Astrocyte of the spinal cord (primary cell): Measurements from ENCODE around the gene MICB.
A peak's percentile ranks its signal among the peaks of the same experiment; 100 is the strongest.

ENCODE experiments used
- DNase-seq: peaks from one replicate; pipeline ENCODE4 v3.0.0; 2011; ENCODE audit warnings: low read depth, low spot score
- H3K4me3 ChIP-seq: 2 replicates; pipeline ENCODE4 v1.5.1; 2011; ENCODE audit warnings: low read depth, mild to moderate bottlenecking, low read length, moderate library complexity
- in situ Hi-C: cut with HindIII; loops from 2 replicates; pipeline ENCODE4 v1.10.0; 2017; ENCODE audit warnings: low sequenced_read_pairs
- TF ChIP-seq, protein P1 (sequence below): IDR thresholded peaks from 2 replicates; pipeline ENCODE4 v1.5.1; 2012; ENCODE audit warnings: low read depth, mild to moderate bottlenecking, low read length, inconsistent platforms

Gene MICB

DNA sequence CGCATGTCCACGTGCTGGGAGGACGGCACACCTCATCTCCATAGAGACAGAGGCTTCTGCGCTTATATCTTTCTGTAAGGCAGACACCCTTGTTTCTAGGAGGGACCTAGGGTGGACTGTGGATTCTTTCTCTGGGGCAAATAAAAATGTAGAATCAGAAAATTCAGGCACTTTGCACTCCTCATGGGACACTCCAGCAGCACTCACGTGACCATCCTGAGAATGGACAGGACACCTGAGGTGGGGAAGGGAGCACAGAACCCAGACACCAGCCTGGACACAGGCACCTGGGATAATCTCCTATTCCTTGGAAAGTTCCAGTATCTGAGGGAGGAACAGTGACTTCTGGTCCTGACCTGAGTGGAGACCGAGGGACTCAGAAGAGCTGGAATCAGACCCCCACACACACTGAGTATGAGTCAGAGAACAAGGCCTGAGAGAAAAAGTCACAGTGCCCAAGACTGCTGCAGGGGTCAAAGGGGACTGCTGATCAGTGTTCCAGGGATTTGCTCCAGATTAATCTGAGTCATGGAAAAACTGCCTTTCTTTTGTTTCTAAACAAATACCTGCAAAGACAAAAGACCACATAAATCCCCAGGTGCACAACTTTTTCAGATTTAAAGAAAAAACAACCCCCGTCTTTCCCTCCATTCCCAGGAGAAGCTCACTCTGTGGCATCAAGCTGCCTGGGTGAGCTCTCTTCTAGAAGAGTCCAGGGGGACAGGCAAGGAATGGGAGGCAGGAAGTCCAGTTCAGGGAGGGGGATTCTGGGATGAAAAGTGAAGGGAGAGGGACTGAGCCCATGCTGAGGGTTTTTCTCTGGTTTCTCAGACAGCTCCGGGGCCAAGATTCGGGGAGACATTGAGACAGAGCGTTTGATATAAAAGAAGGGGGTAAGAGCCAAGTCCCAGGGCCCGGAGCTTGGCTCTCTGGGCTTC is 35.6 kb upstream of the MICB start:
- DNase-seq = no peak

DNA sequence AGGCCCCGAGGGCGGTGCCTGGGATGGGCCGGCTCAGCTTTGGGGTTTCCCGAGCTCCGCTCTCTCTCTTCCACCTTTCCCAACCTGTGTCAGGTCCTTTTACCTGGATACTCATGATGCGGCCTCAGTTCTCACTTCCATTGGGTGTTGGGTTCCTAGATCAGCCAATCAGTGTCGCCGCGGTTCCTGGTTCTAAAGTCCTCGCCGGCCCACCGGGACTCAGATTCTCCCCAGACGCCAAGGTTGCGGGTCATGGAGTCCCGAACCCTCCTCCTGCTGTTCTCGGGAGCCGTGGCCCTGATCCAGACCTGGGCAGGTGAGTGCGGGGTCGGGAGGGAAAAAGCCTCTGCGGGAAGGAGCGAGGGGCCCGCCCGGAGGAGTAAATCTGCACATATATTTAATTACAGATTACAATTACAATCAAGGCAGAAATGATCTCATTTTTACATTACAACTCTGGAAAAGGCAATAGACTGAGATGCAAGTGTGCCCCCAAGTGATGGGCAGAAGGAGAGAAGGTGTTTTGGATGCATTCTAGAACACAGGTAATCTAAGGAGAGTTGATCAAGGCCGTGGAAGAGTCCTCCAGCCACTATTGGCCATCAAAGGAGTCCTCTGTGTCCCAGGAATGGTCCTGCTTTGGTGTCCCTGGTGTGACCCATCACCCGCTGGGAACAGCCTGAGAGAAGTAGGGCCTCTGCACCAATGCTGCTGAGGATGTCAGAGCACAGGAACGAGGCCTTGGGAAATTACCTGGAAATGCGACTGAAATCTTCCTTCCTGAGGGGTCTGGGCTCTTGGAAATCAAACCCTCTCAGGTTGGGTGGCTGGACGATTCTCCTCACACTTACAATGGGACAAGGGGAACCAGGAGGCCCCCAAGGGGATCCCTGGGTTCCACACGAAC is 34.7 kb upstream of the MICB start:
- TF ChIP-seq, protein P1, sequence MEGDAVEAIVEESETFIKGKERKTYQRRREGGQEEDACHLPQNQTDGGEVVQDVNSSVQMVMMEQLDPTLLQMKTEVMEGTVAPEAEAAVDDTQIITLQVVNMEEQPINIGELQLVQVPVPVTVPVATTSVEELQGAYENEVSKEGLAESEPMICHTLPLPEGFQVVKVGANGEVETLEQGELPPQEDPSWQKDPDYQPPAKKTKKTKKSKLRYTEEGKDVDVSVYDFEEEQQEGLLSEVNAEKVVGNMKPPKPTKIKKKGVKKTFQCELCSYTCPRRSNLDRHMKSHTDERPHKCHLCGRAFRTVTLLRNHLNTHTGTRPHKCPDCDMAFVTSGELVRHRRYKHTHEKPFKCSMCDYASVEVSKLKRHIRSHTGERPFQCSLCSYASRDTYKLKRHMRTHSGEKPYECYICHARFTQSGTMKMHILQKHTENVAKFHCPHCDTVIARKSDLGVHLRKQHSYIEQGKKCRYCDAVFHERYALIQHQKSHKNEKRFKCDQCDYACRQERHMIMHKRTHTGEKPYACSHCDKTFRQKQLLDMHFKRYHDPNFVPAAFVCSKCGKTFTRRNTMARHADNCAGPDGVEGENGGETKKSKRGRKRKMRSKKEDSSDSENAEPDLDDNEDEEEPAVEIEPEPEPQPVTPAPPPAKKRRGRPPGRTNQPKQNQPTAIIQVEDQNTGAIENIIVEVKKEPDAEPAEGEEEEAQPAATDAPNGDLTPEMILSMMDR = no peak
- in situ Hi-C loops = no loop called here
- peak; percentile 60 for DNase-seq
- H3K4me3 ChIP-seq = peak overlapping the region; percentile 17

More for the DNA sequence above, 35.6 kb upstream of the MICB start:
- TF ChIP-seq, protein P1 = no peak
- in situ Hi-C loops = no loop called here
- no peak overlapping the region for H3K4me3 ChIP-seq

DNA sequence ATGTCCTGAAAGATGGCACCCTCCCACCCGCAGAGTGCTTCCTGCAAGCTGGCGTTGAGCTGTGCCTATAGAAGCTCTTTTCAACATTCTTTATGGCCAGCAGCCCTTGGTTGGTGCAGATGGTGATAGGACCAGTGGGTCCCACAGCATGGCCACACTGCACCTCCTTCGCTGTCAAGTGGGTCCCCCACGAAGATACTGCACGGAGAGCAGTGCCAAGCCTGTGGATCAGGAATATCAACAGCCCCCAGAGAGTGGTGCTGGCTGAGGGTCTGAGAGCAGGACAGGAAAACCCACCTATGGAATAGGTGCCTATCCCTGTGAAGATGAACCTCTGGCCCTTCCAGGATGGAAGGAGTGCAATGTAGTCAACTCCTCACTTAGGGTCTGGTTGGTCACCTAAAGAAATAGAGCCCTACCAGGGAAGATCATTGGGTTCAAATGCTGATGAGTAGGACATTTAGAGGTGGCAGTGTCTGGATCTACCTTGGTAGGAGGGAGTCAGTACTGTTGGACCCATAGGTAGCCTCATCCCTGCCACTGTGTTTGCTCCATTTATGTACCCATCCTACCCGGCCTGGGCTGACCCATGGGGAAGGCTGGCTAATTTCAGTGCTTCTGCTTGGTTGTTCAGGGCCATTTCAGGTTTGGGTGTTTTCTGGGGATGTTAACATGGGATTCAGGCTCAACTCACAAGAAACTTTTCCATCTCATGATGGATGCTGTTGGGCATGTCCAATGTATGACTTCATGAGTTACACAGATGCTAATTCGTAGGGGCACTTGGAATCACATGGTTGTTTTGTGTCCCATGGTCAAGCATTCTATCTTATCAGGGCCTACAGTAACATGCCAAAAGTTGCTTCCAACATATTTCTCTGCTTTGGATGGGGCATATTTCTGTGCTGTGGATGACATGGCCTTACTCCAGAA is 33.4 kb upstream of the MICB start:
- in situ Hi-C loops = no loop called here
- no peak overlapping the region for H3K4me3 ChIP-seq
- DNase-seq = no peak
- TF ChIP-seq, protein P1 = no peak

- TF ChIP-seq, protein P1 = no peak
- in situ Hi-C loops = no loop called here
- no peak for DNase-seq
- H3K4me3 ChIP-seq = no peak overlapping the region
Observed at GRCh38 chr6:31465185-31465536, 32.8 kb upstream of the MICB start.

- no peak for DNase-seq
Observed at GRCh38 chr6:31465718-31466117, 32.2 kb upstream of the MICB start.

More at GRCh38 chr6:31465718-31466117, 32.2 kb upstream of the MICB start:
- no peak overlapping the region for H3K4me3 ChIP-seq
- in situ Hi-C loops = no loop called here
- TF ChIP-seq, protein P1 = no peak
